GM19035 (cell line): ENCODE results near the gene MMP25.

ENCODE experiments used
- ATAC-seq: cut with Tn5 transposase; IDR thresholded peaks from one replicate; pipeline ENCODE4 v1.9.1; 2021; ENCODE audit not compliant: unreplicated experiment

MMP25 gene

DNA sequence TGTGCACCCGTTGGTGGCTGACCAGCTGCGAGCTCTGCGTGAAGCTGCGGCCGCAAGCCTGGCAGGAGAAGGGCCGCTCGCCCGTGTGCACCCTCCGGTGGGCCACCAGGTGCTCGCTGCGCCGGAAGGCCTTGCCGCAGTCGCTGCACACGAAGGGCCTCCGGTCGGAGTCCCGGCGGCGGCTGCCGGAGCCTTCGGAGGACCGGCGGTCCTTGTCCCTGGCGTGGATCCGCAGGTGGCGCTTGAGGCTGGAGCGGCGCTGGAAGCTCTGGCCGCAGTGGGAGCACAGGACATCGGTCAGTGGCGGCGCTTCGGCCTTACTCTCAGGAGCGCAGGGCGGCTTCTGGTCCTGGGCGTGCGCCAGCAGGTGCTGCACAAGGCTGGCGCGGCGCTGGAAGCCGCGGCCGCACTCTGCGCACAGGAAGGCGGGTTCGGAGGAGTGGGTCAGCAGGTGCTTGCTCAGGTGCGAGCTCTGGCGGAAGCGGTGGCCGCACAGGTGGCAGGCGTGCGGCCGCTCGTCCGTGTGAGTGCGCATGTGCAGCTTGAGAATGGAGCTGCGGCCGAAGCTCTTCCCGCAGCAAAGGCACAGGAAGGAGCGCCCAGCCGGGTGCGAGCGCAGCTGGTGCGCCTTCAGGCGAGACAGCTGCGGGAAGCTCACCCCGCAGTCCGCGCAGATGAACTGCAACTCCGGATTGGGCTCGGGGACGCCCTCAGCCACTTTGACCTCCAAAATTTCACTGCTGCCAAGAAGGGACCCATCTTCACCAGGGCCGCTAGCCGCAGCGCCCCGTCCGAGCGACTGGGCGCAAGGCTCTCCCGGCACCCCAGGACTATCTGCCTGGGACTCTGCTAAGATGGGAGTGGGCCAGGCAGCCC lies 43.6 kb downstream of the MMP25 start:
- ATAC-seq, result no peak

DNA sequence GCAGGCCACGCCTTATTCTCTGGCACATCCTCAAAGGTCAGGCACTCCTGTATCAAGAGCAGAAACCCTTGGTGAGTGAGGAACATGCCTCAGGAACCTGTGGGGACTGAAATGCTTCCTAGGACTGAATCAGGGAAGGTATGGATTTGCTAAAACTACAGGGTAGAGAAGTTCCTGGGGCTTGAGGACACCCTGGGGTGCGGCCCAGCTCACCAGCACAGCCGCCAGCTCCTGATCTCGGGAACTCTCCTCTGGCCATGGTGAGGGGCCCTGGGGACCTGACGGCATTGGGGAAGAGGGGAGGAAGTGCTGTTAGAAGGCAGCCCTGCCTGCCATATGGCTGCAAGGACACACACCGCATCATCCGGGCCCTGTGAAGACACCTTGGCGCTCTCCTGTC lies 45.2 kb downstream of the MMP25 start:
- no peak for ATAC-seq

DNA sequence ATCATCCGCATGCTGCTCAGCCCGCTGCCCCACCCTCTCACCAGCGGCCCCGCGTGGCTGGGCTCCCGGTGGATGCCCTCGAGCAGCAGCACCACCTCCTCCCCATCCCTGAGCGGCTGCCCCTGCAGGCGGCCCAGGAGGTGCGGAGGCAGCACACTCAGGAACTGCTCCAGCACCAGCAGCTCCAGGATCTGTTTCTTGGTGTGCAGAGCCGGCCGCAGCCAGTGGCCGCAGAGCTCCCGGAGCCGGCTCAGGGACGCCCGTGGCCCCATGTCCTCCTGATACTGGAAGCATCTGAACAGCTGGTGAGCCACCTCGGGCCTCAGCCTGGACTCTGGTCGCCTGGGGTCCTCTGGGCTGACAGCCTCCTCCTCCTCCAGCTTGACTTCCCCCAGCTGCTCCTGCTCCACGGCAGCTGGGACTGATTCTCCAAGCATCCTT lies 46.2 kb downstream of the MMP25 start:
- ATAC-seq, result no peak

DNA sequence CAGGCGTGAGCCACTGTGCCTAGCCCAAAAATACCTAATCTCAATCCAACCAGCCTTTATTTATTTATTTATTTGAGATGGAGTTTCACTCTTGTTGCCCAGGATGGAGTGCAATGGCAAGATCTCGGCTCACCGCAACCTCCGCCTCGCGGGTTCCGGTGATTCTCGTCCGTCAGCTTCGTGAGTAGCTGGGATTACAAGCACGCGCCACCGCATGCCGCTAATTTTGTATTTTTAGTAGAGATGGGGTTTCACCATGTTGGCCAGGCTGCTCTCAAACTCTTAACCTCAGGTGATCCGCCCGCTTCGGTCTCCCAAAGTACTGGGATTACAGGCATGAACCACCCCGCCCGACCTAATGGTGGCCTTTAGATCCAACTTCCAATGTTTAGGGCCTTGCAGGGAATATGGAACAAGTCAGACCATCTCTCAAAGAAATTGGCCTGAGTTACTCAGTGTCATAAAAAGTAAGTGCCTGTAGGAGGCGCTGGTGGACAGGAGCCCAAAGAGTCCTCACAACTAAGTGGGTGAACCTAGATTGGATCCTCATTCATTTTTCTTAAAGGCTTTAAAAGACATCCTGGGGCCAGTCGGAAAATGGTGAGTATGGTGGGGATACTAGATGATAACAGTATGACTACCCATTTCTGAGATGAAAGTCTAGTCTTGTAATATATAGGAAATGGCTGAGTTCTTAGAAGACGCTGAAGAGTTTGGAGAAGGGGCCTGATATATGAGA lies 48.1 kb downstream of the MMP25 start:
- no peak for ATAC-seq

DNA sequence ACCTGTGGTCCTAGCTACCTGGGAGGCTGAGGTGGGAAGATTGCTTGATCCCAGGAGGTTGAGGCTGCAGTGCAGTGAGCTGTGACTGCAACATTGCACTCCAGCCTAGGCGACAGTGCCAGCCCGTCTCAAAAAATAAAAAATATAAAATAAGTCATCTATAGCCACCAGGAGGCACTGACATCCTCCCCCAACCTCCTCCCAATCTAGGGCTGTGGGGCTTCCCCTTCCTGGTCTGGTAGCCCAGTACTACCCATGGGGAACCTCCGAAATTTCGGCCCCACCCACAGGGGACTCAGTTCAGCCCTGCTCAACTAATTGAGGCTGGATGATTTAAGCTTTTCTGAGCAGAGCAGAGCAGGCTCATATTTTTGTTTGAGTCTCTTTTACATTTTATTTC lies 49.5 kb downstream of the MMP25 start:
- ATAC-seq, result peak; percentile 57

DNA sequence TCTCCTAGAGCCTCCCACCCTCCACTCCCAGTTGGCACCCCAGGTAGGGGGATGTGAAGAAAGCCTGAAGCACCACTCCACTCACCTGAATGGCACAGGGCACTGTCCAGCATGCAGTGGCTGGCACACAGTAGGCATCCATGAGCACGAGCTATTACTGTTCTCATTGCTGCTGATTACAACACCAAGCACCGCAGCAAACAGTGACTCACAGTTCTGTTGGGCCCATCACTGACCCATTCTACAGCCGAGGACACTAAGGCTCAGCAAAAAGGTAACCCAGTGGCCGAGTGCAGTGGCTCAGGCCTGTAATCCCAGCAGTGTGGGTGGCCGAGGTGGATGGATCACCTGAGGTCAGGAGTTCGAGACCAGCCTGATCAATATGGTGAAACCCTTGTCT lies 50.0 kb downstream of the MMP25 start:
- ATAC-seq, result no peak

DNA sequence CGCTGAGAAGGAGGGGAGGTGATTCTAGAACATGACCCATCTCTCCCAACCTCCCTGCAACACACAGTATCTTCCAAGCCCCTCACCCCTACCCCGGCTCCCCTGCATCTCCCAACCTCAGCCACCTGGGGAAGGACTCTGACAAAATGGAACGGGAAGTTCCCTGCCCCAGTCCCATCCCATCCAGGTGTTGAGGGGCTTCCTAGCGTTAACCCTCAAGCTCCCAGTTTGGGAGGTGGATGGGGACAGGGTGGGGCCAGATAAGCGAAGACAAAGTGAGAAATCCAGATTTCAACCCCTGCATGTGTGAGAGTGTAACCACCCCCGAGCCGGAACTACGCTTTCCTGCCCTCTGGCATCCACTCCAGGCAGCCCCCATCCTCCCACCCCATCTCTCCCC lies 50.9 kb downstream of the MMP25 start:
- ATAC-seq, result no peak

DNA sequence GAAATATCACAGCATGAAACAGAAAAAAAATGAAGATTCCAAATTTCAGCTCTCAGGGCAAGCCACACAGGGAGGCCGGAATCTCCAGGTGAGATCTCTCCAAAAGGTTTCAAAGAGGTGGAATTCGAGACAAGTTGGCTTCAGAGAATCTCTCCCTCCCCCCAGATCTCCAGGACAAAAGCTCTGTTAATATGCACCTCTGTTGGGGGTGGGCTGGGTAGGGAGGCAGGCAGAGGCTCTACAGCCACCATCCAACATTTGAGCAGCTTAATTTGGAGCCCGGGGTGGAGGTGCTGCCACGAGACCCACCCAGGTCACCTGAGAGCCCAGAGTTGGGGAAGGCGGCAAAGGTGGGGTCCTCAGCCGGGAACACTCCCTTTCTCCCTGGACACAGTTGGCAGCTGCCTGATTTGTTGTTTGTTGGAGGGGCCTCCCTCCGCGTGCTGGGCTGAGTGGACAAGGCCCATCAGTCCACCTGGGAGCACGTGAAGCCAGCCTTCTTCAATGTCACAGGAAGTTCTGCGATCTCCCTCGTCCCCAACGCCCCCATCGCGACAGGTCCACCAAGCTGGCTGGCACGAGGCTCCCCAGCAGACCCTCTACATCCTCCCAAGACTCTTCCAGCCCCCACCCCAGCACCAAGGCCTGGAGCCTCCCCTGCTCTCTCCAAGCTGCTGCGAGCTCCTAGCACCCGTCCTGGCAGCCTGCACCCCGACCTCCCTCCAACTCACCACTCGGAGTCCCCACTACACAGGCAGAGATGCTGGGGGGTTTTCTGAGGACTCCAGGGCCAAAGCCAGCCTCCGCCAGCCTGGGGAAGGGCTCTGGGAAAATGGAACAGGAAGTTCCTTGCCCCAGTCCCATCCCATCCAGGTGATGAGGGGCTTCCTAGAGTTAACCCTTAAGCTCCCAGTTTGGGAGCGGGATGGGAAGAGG lies 52.4 kb downstream of the MMP25 start, which contains the start of gene ZSCAN10:
Gene ZSCAN10 (minus strand): TSS at position 836 of the 936 bp plus-strand sequence. CDS start 6,357 bp downstream, outside the sequence.
- no peak for ATAC-seq

DNA sequence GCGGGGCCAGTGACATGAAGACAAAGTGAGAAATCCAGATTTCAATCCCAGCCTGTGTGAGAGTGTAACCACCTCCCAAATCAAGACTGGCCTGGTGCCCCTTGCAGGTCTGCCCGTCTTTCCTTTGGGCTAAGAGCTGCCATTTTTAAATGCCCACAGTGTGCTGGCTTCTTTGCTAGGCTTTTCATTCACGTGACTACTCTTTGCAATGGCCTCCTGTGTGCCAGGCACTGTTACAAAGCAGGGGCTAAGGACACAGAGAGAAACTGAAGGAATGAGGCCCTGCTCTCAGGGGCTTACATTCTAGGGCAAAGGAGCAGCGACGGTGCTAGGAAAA lies 53.0 kb downstream of the MMP25 start:
- no peak for ATAC-seq

DNA sequence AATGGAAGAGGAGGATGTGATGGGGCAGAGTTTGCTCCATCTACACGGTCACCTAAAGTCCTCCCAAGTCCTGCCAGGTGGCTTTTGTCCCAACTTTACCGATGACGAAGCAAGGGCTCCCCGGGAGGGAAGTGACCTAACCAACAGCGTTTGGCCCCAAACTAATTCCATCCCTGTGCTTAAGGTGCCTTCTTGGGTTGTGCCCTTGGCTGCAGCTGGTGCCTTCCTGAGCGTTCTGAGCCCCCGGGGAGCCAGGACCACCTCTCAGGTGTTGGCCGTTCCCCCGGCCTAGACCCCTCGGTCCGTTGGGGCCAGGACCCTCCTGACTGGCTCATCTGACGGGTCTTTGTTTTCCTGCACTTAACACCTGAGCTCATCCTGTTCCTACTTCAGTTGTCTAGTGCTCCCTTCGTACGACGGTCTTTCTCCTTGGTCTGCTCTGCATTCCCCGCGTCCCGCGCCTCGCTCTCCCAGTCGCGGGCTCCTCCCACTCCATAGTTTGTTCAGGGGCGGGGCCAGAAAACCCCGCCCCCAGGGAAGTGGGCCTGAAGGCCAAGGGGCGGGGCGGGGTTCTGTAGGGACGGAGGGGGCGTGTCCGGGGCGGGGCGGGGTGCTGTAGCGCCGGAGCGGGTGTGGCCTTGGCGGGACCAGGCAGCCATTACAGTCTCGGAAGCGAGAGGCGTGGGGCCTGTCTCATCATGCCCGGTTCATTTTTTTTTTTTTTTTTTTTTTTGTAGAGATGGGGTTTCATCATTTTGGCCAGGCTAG lies 53.6 kb downstream of the MMP25 start:
- ATAC-seq, result peak; percentile 64

DNA sequence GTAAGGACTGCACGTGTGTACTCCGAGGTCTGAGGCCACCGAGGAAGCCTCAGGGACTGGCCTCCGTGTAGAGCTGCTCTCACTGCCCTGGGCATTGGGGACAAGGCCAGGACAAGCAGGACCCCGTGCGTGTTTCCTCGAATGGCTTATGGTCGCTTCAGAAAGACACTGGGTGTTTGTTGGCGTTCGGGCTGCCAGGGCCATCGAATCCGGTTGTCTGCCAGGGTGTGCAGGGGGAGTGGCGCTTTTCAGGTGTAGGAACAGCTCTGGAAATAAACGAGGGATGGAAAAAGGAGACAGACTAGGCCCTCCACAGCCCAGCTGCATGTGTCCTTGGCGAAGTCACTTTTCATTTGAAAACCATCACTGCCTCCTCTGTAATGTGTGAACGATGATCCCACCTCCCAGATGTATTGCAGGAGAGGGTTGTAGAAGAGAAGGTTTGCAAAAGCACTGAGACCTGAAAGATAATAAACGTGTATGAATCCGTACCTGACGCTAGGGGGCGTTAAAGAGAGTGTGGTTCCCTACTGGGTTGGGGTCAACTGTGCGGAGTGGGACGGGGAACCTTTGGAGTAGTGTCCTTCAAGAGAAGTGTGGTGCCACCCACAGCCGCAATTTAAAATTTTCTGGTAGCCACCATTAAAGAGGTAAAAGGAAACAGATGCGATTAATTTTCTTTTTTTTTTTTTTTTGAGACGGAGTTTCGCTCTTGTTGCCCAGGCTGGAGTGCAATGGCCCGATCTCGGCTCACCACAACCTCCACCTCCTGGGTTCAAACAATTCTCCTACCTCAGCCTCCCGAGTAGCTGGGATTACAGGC lies 54.9 kb downstream of the MMP25 start:
- no peak for ATAC-seq

DNA sequence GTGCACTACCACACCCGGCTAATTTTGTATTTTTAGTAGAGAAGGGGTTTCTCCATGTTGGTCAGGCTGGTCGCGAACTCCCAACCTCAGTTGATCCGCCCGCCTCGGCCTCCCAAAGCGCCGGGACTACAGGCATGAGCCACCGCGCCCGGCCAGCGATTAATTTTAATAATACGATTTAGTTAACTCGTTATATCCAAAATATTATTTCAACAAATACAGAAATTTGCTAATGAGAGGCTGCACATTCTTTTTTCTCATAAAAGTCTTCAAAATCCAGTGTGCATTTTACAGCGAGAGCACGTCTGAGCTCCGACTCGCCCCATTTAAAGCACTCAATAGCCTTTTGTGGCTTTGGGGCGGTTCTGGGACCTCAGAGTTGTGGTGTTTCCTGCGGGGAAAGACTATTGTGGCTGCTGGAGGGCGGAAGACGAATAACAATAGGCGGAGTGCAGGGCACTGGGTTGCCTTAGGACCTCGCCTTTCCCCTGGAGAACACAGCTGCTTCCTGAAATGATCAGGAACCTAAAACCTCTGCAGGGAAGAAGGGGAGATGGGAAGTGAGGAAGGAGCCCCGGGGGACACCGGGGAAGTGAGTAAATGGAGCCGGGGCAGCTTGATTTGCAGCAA lies 55.6 kb downstream of the MMP25 start:
- ATAC-seq, result no peak

DNA sequence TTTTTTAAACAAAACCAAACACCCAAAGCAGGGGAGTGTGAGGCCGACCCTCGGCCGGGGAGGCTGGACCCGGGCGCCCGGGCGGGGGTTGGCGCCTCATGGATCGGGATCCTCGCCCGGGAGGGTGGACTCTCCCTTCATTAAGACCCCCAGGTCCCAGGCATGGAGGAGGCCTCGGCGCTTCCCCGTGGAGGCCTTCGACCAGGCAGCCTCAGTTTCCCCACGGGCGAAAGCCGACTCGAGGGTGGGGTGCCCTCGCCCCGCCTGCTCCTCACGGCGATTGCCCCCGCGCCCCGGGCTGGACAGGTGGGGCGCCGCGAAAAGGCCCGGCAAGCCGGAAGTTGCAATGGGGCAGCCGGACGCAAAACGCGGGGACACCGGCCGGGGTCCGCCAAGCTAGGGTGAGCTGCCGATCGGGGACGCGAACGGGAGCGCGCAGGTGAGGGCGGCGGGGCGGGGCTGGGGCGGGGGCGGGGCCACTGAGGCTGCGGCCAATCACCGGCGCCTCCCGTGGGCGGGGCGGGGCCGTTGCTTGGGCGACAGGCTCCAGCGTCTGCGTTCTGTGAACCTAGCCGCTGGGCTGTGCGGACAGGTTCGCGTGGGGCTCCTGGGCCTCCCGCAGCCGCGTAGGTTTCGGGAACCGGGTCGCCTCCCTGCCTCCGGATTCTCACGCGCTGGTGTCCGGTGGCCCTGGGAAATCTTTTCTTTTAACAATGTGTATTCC lies 60.0 kb downstream of the MMP25 start:
- ATAC-seq, result peak; percentile 87
